Measurements from ENCODE around the gene EPPIN. TPM values are rescaled to one million over a fixed set of nuclear protein-coding genes. Genes with fewer than 3 reads are reported as not detected.

Gene EPPIN
- total and polyA plus RNA-seq, 2 of the 8 experiments (the other 6 are each of a cell fraction or from before 2014, with no cell fraction given) = 0.06 TPM; not detected in 1

DNA sequence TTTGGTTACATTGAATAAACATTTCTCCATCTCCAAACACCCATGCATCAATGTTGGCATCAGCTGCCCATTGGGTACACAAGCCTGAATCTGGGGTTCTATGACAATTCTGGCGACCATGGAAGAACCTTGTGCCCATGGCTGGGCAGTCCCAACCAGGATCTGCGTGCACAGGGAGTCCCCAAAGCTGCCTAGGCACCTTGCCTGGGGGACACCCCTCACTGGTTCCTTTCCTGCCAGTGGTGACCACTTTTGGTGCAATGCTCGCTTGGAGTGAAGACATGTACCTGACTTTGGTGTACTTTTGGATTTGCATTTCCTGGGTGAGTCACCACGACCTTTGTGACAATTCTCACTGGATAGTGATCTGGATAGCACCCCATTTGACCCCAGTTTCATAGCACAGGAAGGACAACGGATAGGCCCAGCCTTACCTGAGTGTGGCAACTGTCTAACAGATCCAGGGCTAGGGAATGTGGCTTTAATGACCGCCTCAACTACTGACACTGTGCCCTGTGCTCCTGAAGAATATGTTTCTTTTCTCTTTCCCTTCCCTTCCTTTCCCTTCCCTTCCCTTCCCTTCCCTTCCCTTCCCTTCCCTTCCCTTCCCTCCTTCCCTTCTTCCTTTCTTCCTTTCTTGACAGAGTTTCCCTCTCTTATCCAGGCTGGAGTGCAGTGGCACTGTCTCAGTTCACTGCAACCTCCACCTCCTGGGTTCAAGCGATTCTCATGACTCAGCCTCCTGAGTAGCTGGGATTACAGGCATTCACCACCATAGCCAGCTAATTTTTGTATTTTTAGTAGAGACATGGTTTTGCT lies 38.9 kb downstream of the EPPIN start (continued):
- no peak for TF ChIP-seq SP4 (IDR thresholded peaks at IDR 0.05; ENCODE audit: low read length)
- TF ChIP-seq TEAD4 (IDR thresholded peaks at IDR 0.05; ENCODE audit: low read depth, low read length) = no peak
- no peak for TF ChIP-seq KDM5A (IDR thresholded peaks at IDR 0.05; ENCODE audit: low read length)
- TF ChIP-seq CBX8 (IDR thresholded peaks at IDR 0.05; ENCODE audit: borderline replicate concordance, low read depth, low read length) = no peak
